NB4 (cell line): ENCODE data around the gene CAPRIN1.
"Not testable (repeated sequence)": the region's sequence is repeated elsewhere in the genome, so short reads cannot be mapped to it uniquely, and the experiment has no call there.

Experiments
- DNase-seq: peaks from one replicate; pipeline ENCODE4 v3.0.0; 2010; ENCODE audit warnings: low read depth
- H3K4me3 ChIP-seq: one replicate; pipeline ENCODE4 v1.5.1; 2011; ENCODE audit warnings: mild to moderate bottlenecking, low read depth, low read length, moderate library complexity
- MYC ChIP-seq: IDR thresholded peaks from 2 replicates; pipeline ENCODE4 v1.6.1; 2011; ENCODE audit warnings: low read depth, low read length
- POLR2A ChIP-seq: IDR thresholded peaks from 2 replicates; pipeline ENCODE4 v1.6.1; 2011; ENCODE audit warnings: mild to moderate bottlenecking; ENCODE audit not compliant: insufficient read length; ENCODE audit errors: extremely low read depth
- TF ChIP-seq, protein P1 (sequence below): IDR thresholded peaks from one replicate; pipeline ENCODE4 v1.5.1; 2012; ENCODE audit warnings: low read depth, low read length
- TF ChIP-seq, protein P2 (sequence below): IDR thresholded peaks from 2 replicates; pipeline ENCODE4 v1.6.1; 2011; ENCODE audit warnings: low read depth, low read length

Gene CAPRIN1

DNA sequence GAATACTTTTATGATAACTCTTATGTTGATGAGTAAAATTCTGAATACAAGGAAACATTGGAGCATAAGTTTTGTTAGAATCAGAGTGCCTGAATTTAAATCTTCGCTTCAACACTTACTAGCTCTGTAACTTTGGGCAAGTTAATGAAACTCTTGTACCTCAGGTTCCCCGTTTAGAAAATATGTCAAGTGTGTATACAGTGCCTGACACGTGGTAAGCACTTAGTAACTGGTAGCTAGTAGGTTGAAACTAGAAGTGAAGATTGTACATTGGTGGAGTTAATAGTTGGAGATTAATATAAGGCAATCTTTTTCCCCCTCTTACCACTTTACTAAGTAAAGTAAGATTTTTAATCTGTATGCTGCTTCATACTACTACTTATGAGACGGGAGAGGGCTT lies 29.1 kb downstream of the CAPRIN1 start:
- DNase-seq: no peak
- H3K4me3 ChIP-seq: no peak overlapping the region
- TF ChIP-seq POLR2A (no peak), MYC (no peak)
- TF ChIP-seq, protein P1, sequence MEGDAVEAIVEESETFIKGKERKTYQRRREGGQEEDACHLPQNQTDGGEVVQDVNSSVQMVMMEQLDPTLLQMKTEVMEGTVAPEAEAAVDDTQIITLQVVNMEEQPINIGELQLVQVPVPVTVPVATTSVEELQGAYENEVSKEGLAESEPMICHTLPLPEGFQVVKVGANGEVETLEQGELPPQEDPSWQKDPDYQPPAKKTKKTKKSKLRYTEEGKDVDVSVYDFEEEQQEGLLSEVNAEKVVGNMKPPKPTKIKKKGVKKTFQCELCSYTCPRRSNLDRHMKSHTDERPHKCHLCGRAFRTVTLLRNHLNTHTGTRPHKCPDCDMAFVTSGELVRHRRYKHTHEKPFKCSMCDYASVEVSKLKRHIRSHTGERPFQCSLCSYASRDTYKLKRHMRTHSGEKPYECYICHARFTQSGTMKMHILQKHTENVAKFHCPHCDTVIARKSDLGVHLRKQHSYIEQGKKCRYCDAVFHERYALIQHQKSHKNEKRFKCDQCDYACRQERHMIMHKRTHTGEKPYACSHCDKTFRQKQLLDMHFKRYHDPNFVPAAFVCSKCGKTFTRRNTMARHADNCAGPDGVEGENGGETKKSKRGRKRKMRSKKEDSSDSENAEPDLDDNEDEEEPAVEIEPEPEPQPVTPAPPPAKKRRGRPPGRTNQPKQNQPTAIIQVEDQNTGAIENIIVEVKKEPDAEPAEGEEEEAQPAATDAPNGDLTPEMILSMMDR: no peak
- TF ChIP-seq, protein P2, sequence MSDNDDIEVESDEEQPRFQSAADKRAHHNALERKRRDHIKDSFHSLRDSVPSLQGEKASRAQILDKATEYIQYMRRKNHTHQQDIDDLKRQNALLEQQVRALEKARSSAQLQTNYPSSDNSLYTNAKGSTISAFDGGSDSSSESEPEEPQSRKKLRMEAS: no peak

DNA sequence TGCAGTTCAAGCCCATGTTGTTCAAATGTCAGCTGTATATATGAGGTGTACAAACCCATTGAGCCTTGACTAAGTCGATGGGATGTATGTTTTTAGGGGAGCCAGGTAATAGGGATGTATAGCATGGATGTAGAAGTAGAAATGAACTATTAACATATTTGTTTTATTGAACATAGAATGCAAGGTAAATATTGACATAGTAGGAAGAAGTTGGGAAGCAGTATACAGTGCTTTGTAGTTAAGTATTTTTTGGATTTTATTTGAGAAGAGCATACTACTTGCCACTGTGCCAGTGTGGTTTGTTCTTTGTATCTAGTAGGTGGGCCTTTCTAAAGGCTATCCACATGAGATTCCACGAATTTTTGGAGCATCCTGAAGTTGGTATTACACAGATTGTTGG lies 33.1 kb downstream of the CAPRIN1 start:
- TF ChIP-seq, protein P1: no peak
- TF ChIP-seq, protein P2: no peak
- TF ChIP-seq MYC (no peak), POLR2A (no peak)
- DNase-seq: no peak
- H3K4me3 ChIP-seq: no peak overlapping the region

DNA sequence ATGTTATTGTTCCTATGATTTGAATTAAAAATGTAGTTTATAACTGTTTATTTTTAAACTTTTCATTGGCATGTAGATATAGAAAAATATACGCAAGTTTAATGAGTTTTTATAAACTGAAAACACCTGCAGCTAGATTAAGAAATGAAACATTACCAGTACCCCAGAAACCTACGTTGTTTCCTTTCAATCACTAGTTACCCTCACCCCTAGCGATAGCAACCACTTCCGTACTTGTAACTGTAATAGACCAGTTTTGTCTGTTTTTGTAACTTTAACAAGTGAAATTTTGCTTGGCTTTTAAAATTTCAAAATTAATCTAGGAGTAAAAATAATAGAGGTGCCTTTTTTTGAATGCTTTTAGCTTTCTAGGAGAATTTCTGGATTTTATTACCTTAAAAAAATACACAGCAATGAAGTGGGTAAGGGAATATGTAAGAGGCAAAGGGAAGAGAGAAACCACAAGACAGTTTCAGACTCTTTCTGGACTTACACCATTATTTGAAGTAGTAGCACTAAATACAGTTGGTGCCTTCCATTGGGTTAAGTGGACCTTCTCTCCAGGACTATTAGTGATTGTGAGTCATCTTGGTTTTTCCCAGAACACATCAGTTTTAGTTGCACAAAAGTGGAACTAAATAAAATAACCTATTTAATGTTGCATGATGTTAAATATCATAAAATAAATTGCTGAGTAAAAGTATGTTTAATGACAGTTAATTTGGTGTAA lies 35.2 kb downstream of the CAPRIN1 start:
- TF ChIP-seq, protein P2: no peak
- TF ChIP-seq, protein P1: no peak
- TF ChIP-seq POLR2A (no peak), MYC (no peak)
- no peak for DNase-seq
- H3K4me3 ChIP-seq: no peak overlapping the region

DNA sequence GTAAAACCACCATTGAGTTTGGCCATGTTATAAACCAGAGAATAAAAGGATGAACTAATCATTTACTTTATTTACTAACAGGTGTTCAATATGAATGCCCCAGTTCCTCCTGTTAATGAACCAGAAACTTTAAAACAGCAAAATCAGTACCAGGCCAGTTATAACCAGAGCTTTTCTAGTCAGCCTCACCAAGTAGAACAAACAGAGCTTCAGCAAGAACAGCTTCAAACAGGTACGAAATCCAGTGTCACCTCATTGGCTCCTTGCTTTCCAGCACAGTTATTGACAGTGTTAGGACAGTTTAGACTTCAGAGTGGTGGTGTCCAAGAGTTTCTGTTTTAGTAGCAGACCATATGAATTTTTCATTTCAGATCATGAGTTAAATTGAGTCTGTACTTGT lies 40.3 kb downstream of the CAPRIN1 start:
- TF ChIP-seq, protein P1: no peak
- no peak for TF ChIP-seq POLR2A
- no peak overlapping the region for H3K4me3 ChIP-seq
- DNase-seq: no peak

DNA sequence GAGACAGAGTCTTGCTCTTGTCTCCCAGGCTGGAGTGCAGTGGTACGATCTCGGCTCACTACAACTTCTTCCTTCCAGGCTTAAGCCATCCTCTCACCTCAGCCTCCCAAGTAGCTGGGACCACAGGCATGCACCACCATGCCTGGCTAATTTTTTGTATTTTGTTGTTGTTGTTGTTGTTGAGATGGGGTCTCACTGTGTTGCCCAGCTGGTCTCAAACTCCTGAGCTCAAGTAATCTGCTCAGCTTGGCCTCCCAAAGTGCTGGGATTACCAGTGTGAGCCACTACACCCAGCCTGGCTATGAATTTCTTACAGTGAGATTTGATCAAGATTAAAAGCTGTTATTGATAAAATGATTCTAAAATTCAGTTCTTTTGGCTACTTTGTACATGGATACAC lies 43.4 kb downstream of the CAPRIN1 start:
- DNase-seq, H3K4me3 ChIP-seq: not testable (repeated sequence)

DNA sequence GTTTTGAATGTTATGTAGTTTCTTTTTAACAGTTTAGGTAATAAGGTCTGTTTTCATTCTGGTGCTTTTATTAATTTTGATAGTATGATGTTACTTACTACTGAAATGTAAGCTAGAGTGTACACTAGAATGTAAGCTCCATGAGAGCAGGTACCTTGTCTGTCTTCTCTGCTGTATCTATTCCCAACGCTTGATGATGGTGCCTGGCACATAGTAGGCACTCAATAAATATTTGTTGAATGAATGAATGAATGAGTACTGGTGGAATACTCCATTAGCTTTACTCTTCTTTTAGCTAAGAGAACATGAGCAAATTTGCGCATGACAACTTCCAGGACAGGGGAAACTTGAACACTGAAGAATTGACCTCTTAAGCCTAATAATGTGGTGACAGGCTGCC lies 47.3 kb downstream of the CAPRIN1 start:
- no peak overlapping the region for H3K4me3 ChIP-seq
- no peak for DNase-seq
- TF ChIP-seq POLR2A (no peak), MYC (no peak)
- TF ChIP-seq, protein P1: no peak
- TF ChIP-seq, protein P2: no peak
